OCI-LY7 (cell line): Measurements from ENCODE around the gene CST7. TPM values are rescaled to one million over a fixed set of nuclear protein-coding genes. Genes with fewer than 3 reads are reported as not detected.

Experiments used
- BruUV-seq: library from RNA; stranded (reverse); fragments of 400-500 nt; replicated peaks from 2 replicates; lab custom pipeline; 2021; lab: Mats Ljungman, UMichigan
- CTCF ChIA-PET: fragments of 300-600 bp; sonication (Branson Sonifier 250); formaldehyde crosslinking; loops from one replicate; lab custom pipeline; 2022; ENCODE audit warnings: antibody characterized with exemption; ENCODE audit not compliant: unreplicated experiment; lab: Charles Lee
- POLR2A ChIA-PET: fragments of 300-600 bp; sonication (Branson Sonifier 250); formaldehyde crosslinking; loops from one replicate; lab custom pipeline; 2022; ENCODE audit warnings: antibody characterized with exemption; lab: Charles Lee
- DNase-seq: peaks from one replicate; pipeline ENCODE4 v3.0.0-alpha.2; 2015; ENCODE audit warnings: low spot score
- H2AFZ ChIP-seq: fragments of 200-600 bp; sonication (generic), shearing (Covaris generic); 2 replicates; pipeline ENCODE4 v1.6.1; 2014; ENCODE audit warnings: mild to moderate bottlenecking, antibody characterized with exemption, low read length, moderate library complexity
- H3K27ac ChIP-seq: fragments of 200-600 bp; sonication (generic); 2 replicates; pipeline ENCODE4 v1.5.1; 2014; ENCODE audit warnings: mixed run types, low read depth, mild to moderate bottlenecking, moderate library complexity, low read length, inconsistent platforms; ENCODE audit not compliant: poor library complexity, severe bottlenecking
- H3K36me3 ChIP-seq: fragments of 200-600 bp; sonication (generic); 2 replicates; pipeline ENCODE4 v1.6.1; 2014; ENCODE audit warnings: mild to moderate bottlenecking, antibody characterized with exemption, low read length, moderate library complexity, mixed read lengths; ENCODE audit not compliant: insufficient read depth
- H3K4me1 ChIP-seq: fragments of 200-600 bp; sonication (generic); 2 replicates; pipeline ENCODE4 v1.5.1; 2014; ENCODE audit warnings: mild to moderate bottlenecking, low read length; ENCODE audit not compliant: insufficient read depth, poor library complexity, severe bottlenecking
- H3K4me2 ChIP-seq: fragments of 200-600 bp; sonication (generic); 2 replicates; pipeline ENCODE4 v1.6.1; 2014; ENCODE audit warnings: mild to moderate bottlenecking, low read length
- H3K4me3 ChIP-seq: fragments of 200-600 bp; sonication (generic); 2 replicates; pipeline ENCODE4 v1.5.1; 2014; ENCODE audit warnings: mild to moderate bottlenecking, low read depth, low read length; ENCODE audit not compliant: poor library complexity, severe bottlenecking
- H3K79me2 ChIP-seq: fragments of 200-600 bp; sonication (generic); 2 replicates; pipeline ENCODE4 v1.6.1; 2016; ENCODE audit warnings: low read depth, mild to moderate bottlenecking, low read length, moderate library complexity, mixed read lengths; ENCODE audit not compliant: insufficient read depth
- H3K9me2 ChIP-seq: fragments of 200-600 bp; sonication (generic); 2 replicates; pipeline ENCODE4 v1.6.1; 2016; ENCODE audit warnings: mild to moderate bottlenecking, low read length, mixed read lengths; ENCODE audit not compliant: insufficient read depth
- H3K9me3 ChIP-seq: fragments of 200-600 bp; sonication (generic); 2 replicates; pipeline ENCODE4 v1.6.1; 2014; ENCODE audit warnings: mild to moderate bottlenecking, mixed run types, low read length, mixed read lengths
- H4K20me1 ChIP-seq: fragments of 200-600 bp; sonication (generic); 2 replicates; pipeline ENCODE4 v1.6.1; 2014; ENCODE audit warnings: mild to moderate bottlenecking, antibody characterized with exemption, low read length, moderate library complexity, mixed read lengths; ENCODE audit not compliant: insufficient read depth
- CTCF ChIP-seq: fragments of 200-600 bp; sonication (generic); conservative IDR thresholded peaks from 2 replicates; pipeline ENCODE4 v1.5.1; 2014; ENCODE audit warnings: mild to moderate bottlenecking, antibody characterized with exemption, low read length, moderate library complexity, mixed read lengths
- EZH2phosphoT487 ChIP-seq: fragments of 200-600 bp; sonication (generic); IDR thresholded peaks from 2 replicates; pipeline ENCODE4 v1.6.1; 2018; ENCODE audit warnings: low read depth, borderline replicate concordance, mild to moderate bottlenecking, mixed run types, antibody characterized with exemption, low read length, moderate library complexity, mixed read lengths
- intact Hi-C: fragments of 100-400 bp; cut with micrococcal nuclease; formaldehyde crosslinking; loops from one replicate; pipeline ENCODE4 v1.10.0; 2022; ENCODE audit not compliant: unreplicated experiment
- total RNA-seq, 2 experiments: library from RNA; depleted of rRNA in 1 of 2; stranded (reverse); fragments of >200 nt in 1 of 2; shearing (Covaris generic) in 1 of 2; gene quantifications; 2 replicates each; pipeline ENCODE4 v1.2.3, GENCODE V29; 2014 to 2022

CST7 gene
- total RNA-seq, 2 experiments from 2014 or later = not detected

- no peak overlapping the region for H3K4me2 ChIP-seq
- peaks cover 31% of the 10 kb centered on the region for H3K36me3 ChIP-seq
- ChIA-PET POLR2A (no interaction called here), CTCF (no interaction called here)
- no peak for DNase-seq
- no TSS peak for BruUV-seq
- H3K4me1 ChIP-seq = peaks cover 14% of the 10 kb centered on the region
- no peaks in the 10 kb centered on the region for H3K9me2 ChIP-seq
- no peak overlapping the region for H3K27ac ChIP-seq
- no peak overlapping the region for H3K4me3 ChIP-seq
- peaks cover 16% of the 10 kb centered on the region; the same call in 1 of the 2 replicates for H3K79me2 ChIP-seq
- H3K9me3 ChIP-seq = no peaks in the 10 kb centered on the region
- TF ChIP-seq CTCF (no peak), EZH2phosphoT487 (no peak)
- H4K20me1 ChIP-seq = peaks cover 16% of the 10 kb centered on the region
- intact Hi-C loops = no loop called here
- H2AFZ ChIP-seq = no peak overlapping the region
Observed at GRCh38 chr20:24987244-24987643, 38.2 kb downstream of the CST7 start.

GRCh38 chr20:24987873-24988835, 39.1 kb downstream of the CST7 start:
- Histone ChIP-seq H3K36me3 (peaks cover 22% of the 10 kb centered on the region), H3K9me3 (no peaks in the 10 kb centered on the region), H4K20me1 (peaks cover 16% of the 10 kb centered on the region), H3K4me2 (no peak overlapping the region), H3K4me3 (no peak overlapping the region), H3K4me1 (peaks cover 17% of the 10 kb centered on the region), H2AFZ (no peak overlapping the region), H3K9me2 (no peaks in the 10 kb centered on the region), H3K27ac (no peak overlapping the region), H3K79me2 (peaks cover 16% of the 10 kb centered on the region; the same call in 1 of the 2 replicates)
- TF ChIP-seq EZH2phosphoT487 (no peak), CTCF (no peak)
- POLR2A ChIA-PET = no interaction called here
- CTCF ChIA-PET = no interaction called here
- no TSS peak for BruUV-seq
- intact Hi-C loops = no loop called here
- no peak for DNase-seq

GRCh38 chr20:24989162-24989561, 40.1 kb downstream of the CST7 start:
- no TSS peak for BruUV-seq
- DNase-seq = no peak
- no peak overlapping the region for H3K27ac ChIP-seq
- H3K79me2 ChIP-seq = peaks cover 16% of the 10 kb centered on the region; the same call in 1 of the 2 replicates
- POLR2A ChIA-PET = no interaction called here
- peaks cover 16% of the 10 kb centered on the region for H4K20me1 ChIP-seq
- no peaks in the 10 kb centered on the region for H3K9me3 ChIP-seq
- H3K4me2 ChIP-seq = no peak overlapping the region
- intact Hi-C loops = no loop called here
- peaks cover 13% of the 10 kb centered on the region for H3K36me3 ChIP-seq
- CTCF ChIA-PET = no interaction called here
- H3K4me1 ChIP-seq = peaks cover 27% of the 10 kb centered on the region
- H2AFZ ChIP-seq = no peak overlapping the region
- H3K9me2 ChIP-seq = no peaks in the 10 kb centered on the region
- no peak for TF ChIP-seq CTCF
- no peak for TF ChIP-seq EZH2phosphoT487
- H3K4me3 ChIP-seq = no peak overlapping the region
